GM23338 (cell line): Measurements from ENCODE around the gene SH3TC2. TPM values are rescaled to one million over a fixed set of nuclear protein-coding genes. Genes with fewer than 3 reads are reported as not detected.

Experiments
- ATAC-seq: fragments of 200-7000 bp; cut with Tn5 transposase; 3 replicates; pipeline ENCODE4 v1.9.1; 2020
- DNase-seq: peaks from one replicate; pipeline ENCODE4 v3.0.0-alpha.2; 2015; ENCODE audit warnings: low spot score
- H2AFZ ChIP-seq: fragments of 200-600 bp; sonication (generic); 2 replicates; pipeline ENCODE4 v1.8.0; 2016; ENCODE audit warnings: antibody characterized with exemption, mild to moderate bottlenecking, moderate library complexity
- H3F3A ChIP-seq: fragments of 200-600 bp; sonication (generic); replicated peaks from 2 replicates; pipeline ENCODE4 v1.8.0; 2017; ENCODE audit warnings: antibody characterized with exemption, mixed run types, low read depth
- H3K27ac ChIP-seq: fragments of 200-600 bp; sonication (generic); 2 replicates; pipeline ENCODE4 v1.6.1; 2016; ENCODE audit warnings: low read depth
- H3K27me3 ChIP-seq: fragments of 200-600 bp; sonication (generic); 2 replicates; pipeline ENCODE4 v1.8.0; 2016; ENCODE audit warnings: mild to moderate bottlenecking, mixed run types, moderate library complexity; ENCODE audit not compliant: insufficient read depth
- H3K36me3 ChIP-seq: fragments of 200-600 bp; sonication (generic); 2 replicates; pipeline ENCODE4 v1.8.0; 2016; ENCODE audit warnings: mild to moderate bottlenecking; ENCODE audit not compliant: insufficient read depth
- H3K4me1 ChIP-seq: fragments of 200-600 bp; sonication (generic); 2 replicates; pipeline ENCODE4 v1.8.0; 2016; ENCODE audit warnings: mild to moderate bottlenecking, moderate library complexity; ENCODE audit not compliant: insufficient read depth
- H3K4me2 ChIP-seq: fragments of 200-600 bp; sonication (generic); 2 replicates; pipeline ENCODE4 v1.7.1; 2017; ENCODE audit warnings: mixed run types
- H3K4me3 ChIP-seq: fragments of 200-600 bp; sonication (generic); 2 replicates; pipeline ENCODE4 v1.6.1; 2016; ENCODE audit warnings: mixed run types
- H3K79me2 ChIP-seq: fragments of 200-600 bp; sonication (generic); replicated peaks from 2 replicates; pipeline ENCODE4 v1.8.0; 2017; ENCODE audit warnings: mild to moderate bottlenecking; ENCODE audit not compliant: insufficient read depth
- H3K9me2 ChIP-seq: fragments of 200-600 bp; sonication (generic); 2 replicates; pipeline ENCODE4 v1.8.0; 2017; ENCODE audit not compliant: insufficient read depth
- H4K20me1 ChIP-seq: fragments of 200-600 bp; sonication (generic); replicated peaks from 2 replicates; pipeline ENCODE4 v1.8.0; 2017; ENCODE audit warnings: mild to moderate bottlenecking; ENCODE audit not compliant: insufficient read depth
- H3K27ac Mint-ChIP-seq: 2 replicates; pipeline ENCODE4 v1.8.0; 2020; ENCODE audit warnings: inconsistent platforms, mild to moderate bottlenecking, moderate library complexity, mixed read lengths
- H3K27me3 Mint-ChIP-seq: 3 replicates; pipeline ENCODE4 v1.8.0; 2022; ENCODE audit warnings: low read depth, mild to moderate bottlenecking, moderate library complexity, mixed read lengths, inconsistent platforms; ENCODE audit not compliant: insufficient read depth, poor library complexity
- H3K36me3 Mint-ChIP-seq: 3 replicates; pipeline ENCODE4 v1.8.0; 2021; ENCODE audit warnings: low read depth, mild to moderate bottlenecking, inconsistent platforms, moderate library complexity, mixed read lengths
- H3K4me1 Mint-ChIP-seq: 3 replicates; pipeline ENCODE4 v1.8.0; 2020; ENCODE audit warnings: mild to moderate bottlenecking, inconsistent platforms, mixed read lengths
- H3K4me3 Mint-ChIP-seq: 3 replicates; pipeline ENCODE4 v1.8.0; 2021; ENCODE audit warnings: moderate library complexity, mild to moderate bottlenecking, inconsistent platforms, mixed read lengths
- H3K9me3 Mint-ChIP-seq: 3 replicates; pipeline ENCODE4 v1.8.0; 2020; ENCODE audit warnings: moderate library complexity, mild to moderate bottlenecking, inconsistent platforms, mixed read lengths
- EZH2 ChIP-seq: fragments of 200-600 bp; sonication (generic); IDR thresholded peaks from one replicate; pipeline ENCODE4 v1.8.0; 2017; ENCODE audit warnings: antibody characterized with exemption, mild to moderate bottlenecking, low read depth; ENCODE audit not compliant: unreplicated experiment
- EZH2phosphoT487 ChIP-seq: fragments of 200-600 bp; sonication (generic); IDR thresholded peaks from one replicate; pipeline ENCODE4 v1.8.1; 2018; ENCODE audit warnings: antibody characterized with exemption; ENCODE audit not compliant: unreplicated experiment
- JUNB ChIP-seq: IDR thresholded peaks from one replicate; pipeline ENCODE4 v1.6.1; 2016; ENCODE audit warnings: antibody characterized with exemption; ENCODE audit not compliant: unreplicated experiment
- POLR2AphosphoS5 ChIP-seq: IDR thresholded peaks from 2 replicates; pipeline ENCODE4 v1.6.1; 2016; ENCODE audit warnings: antibody characterized with exemption, low read depth
- REST ChIP-seq: IDR thresholded peaks from one replicate; pipeline ENCODE4 v1.6.1; 2018; ENCODE audit warnings: antibody characterized with exemption; ENCODE audit not compliant: unreplicated experiment
- ZNF114 ChIP-seq: fragments of 250-450 bp; sonication (Bioruptor Pico); IDR thresholded peaks from 2 replicates; pipeline ENCODE4 v1.5.0; 2020; ENCODE audit warnings: mild to moderate bottlenecking, moderate library complexity
- ZNF462 ChIP-seq: fragments of 250-450 bp; sonication (Bioruptor Pico); IDR thresholded peaks from 2 replicates; pipeline ENCODE4 v1.5.0; 2020; ENCODE audit warnings: mild to moderate bottlenecking, moderate library complexity
- polyA plus RNA-seq: library from polyadenylated mRNA; unstranded; fragments of >200 nt; fragmentation: Nextera tagmentation; extraction: Ambion mirVana; gene quantifications from 2 replicates; pipeline ENCODE4 v1.2.1, GENCODE V29; 2016
- total RNA-seq: library from RNA; depleted of rRNA; stranded (reverse); fragments of >200 nt; shearing (Covaris generic); gene quantifications from 2 replicates; pipeline ENCODE4 v1.2.3, GENCODE V29; 2014

The SH3TC2 gene
- total and polyA plus RNA-seq, 2 experiments from 2014 or later = 0.10 to 0.17 TPM

GRCh38 chr5:149022200-149022599 is 40.7 kb downstream of the SH3TC2 start (continued):
- TF ChIP-seq REST = no peak

- H3K9me3 Mint-ChIP-seq = no peaks in the 10 kb centered on the region
- DNase-seq (no peak), ATAC-seq (no peak)
- Histone ChIP-seq H3K27me3 (no peaks in the 10 kb centered on the region), H3K9me2 (no peaks in the 10 kb centered on the region), H3K4me2 (no peak overlapping the region), H3K4me1 (no peaks in the 10 kb centered on the region), H3F3A (no peaks in the 10 kb centered on the region), H4K20me1 (no peaks in the 10 kb centered on the region), H2AFZ (no peak overlapping the region), H3K27ac (no peak overlapping the region), H3K36me3 (no peaks in the 10 kb centered on the region), H3K79me2 (no peaks in the 10 kb centered on the region), H3K4me3 (no peak overlapping the region)
- TF ChIP-seq ZNF114 (CRISPR knock-in tag) = no peak
- no peak for TF ChIP-seq ZNF462 (CRISPR knock-in tag)
- no peak for TF ChIP-seq JUNB
- no peak for TF ChIP-seq EZH2
- no peak for TF ChIP-seq POLR2AphosphoS5
- TF ChIP-seq EZH2phosphoT487 = no peak
- H3K4me3 Mint-ChIP-seq = no peak overlapping the region
- no peaks in the 10 kb centered on the region for H3K27me3 Mint-ChIP-seq
- peaks cover 20% of the 10 kb centered on the region for H3K4me1 Mint-ChIP-seq
- H3K36me3 Mint-ChIP-seq = no peaks in the 10 kb centered on the region
- H3K27ac Mint-ChIP-seq = peak overlapping the region; percentile 31; the same call in 1 of the 2 replicates
Observed at GRCh38 chr5:149019679-149020078, 43.2 kb downstream of the SH3TC2 start.
